K562 (cell line): ENCODE data around the gene MAML3. TPM values are rescaled to one million over a fixed set of nuclear protein-coding genes. Genes with fewer than 3 reads are reported as not detected.

ENCODE experiments used
- ATAC-seq: fragments of 200-7000 bp; cut with Tn5 transposase; 3 replicates; pipeline ENCODE4 v1.9.1; 2020; ENCODE audit warnings: moderate library complexity
- BruUV-seq: library from RNA; stranded (reverse); fragments of 400-500 nt; replicated peaks from 2 replicates; lab custom pipeline; 2021; lab: Mats Ljungman, UMichigan
- CTCF ChIA-PET: fragments of 300-600 bp; formaldehyde crosslinking; extraction: SDS; loops from one replicate; lab custom pipeline; 2021; ENCODE audit warnings: low intra/inter-chr PET ratio; lab: Yijun Ruan, JAX
- POLR2A ChIA-PET: fragments of 300-600, 350-650 bp; sonication (Branson Sonifier 250); formaldehyde crosslinking; extraction: SDS; loops from one replicate; lab custom pipeline; 2021; ENCODE audit warnings: antibody characterized with exemption, inconsistent platforms; lab: Yijun Ruan, JAX
- DNase-seq, 4 experiments: peaks; one replicate each; pipeline versions ENCODE4 v3.0.0 to v3.0.0-alpha.2; 2011 to 2018; ENCODE audit warnings: low spot score in 3 of 4, mixed read lengths in 3 of 4; ENCODE audit errors: extremely low read depth in 1 of 4
- FAIRE-seq: peaks from 2 replicates; lab custom pipeline; 2011; peaks lifted over from hg19 to GRCh38; lab: Jason Lieb, UNC
- H2AFZ ChIP-seq: 2 replicates; pipeline ENCODE4 v1.6.0; 2011; ENCODE audit warnings: low read depth, low read length, control low read depth, inconsistent platforms
- H3K27ac ChIP-seq: fragments of 200-600 bp; 3 replicates; pipeline ENCODE4 v1.8.0; 2011; ENCODE audit warnings: low read depth, mild to moderate bottlenecking, control low read depth, inconsistent platforms, low read length, moderate library complexity, mixed read lengths; ENCODE audit errors: extremely low read depth
- H3K27me3 ChIP-seq, 2 experiments: fragments of 300-600 bp in 1 of 2; 2 replicates in 1 of 2; 3 replicates in 1 of 2; pipeline versions ENCODE4 v1.6.0 to v1.8.0; 2011; ENCODE audit warnings: inconsistent platforms in 2 of 2, low read length in 2 of 2, mild to moderate bottlenecking in 1 of 2, mixed read lengths in 1 of 2, moderate library complexity in 1 of 2; ENCODE audit not compliant: control insufficient read depth in 2 of 2, insufficient read depth in 2 of 2
- H3K36me3 ChIP-seq: fragments of 300-600 bp; 3 replicates; pipeline ENCODE4 v1.8.0; 2011; ENCODE audit warnings: mild to moderate bottlenecking, low read length, inconsistent platforms; ENCODE audit not compliant: control insufficient read depth, insufficient read depth
- H3K4me1 ChIP-seq, 2 experiments: fragments of 200-600 bp in 1 of 2; replicated peaks in 1 of 2; 2 replicates in 1 of 2; 3 replicates in 1 of 2; pipeline versions ENCODE4 v1.5.1 to v1.8.0; 2011; ENCODE audit warnings: inconsistent platforms in 2 of 2, low read length in 2 of 2, mild to moderate bottlenecking in 1 of 2, mixed read lengths in 1 of 2, moderate library complexity in 1 of 2; ENCODE audit not compliant: control insufficient read depth in 2 of 2, insufficient read depth in 2 of 2
- H3K4me2 ChIP-seq: 2 replicates; pipeline ENCODE4 v1.6.1; 2011; ENCODE audit warnings: low read length, control low read depth, inconsistent platforms, mixed read lengths; ENCODE audit not compliant: insufficient read depth
- H3K4me3 ChIP-seq: fragments of 200-600 bp; sonication (generic), shearing (Covaris generic); 2 replicates; pipeline ENCODE4 v1.5.1; 2016; ENCODE audit warnings: control low read depth, inconsistent platforms
- H3K79me2 ChIP-seq: fragments of 200-600 bp; 3 replicates; pipeline ENCODE4 v1.8.0; 2011; ENCODE audit warnings: low read length, inconsistent platforms; ENCODE audit not compliant: control insufficient read depth, insufficient read depth
- H3K9ac ChIP-seq, 2 experiments: 2 replicates each; pipeline versions ENCODE4 v1.6.0 to v1.6.1; 2011; ENCODE audit warnings: low read depth in 2 of 2, low read length in 2 of 2, control low read depth in 1 of 2, inconsistent platforms in 1 of 2, mild to moderate bottlenecking in 1 of 2, mixed read lengths in 1 of 2; ENCODE audit not compliant: insufficient read depth in 1 of 2
- H3K9me1 ChIP-seq: one replicate; pipeline ENCODE4 v1.6.0; 2011; ENCODE audit warnings: inconsistent platforms, mild to moderate bottlenecking, low read length, moderate library complexity; ENCODE audit not compliant: control insufficient read depth, insufficient read depth
- H3K9me3 ChIP-seq: replicated peaks from 2 replicates; pipeline ENCODE4 v1.5.1; 2011; ENCODE audit warnings: low read depth, low read length, inconsistent platforms; ENCODE audit not compliant: control insufficient read depth, insufficient read depth
- H4K20me1 ChIP-seq: replicated peaks from 2 replicates; pipeline ENCODE4 v1.6.1; 2011; ENCODE audit warnings: low read length, inconsistent platforms, mixed read lengths; ENCODE audit not compliant: control insufficient read depth, insufficient read depth
- BRCA1 ChIP-seq, 2 experiments: fragments of 450-650 bp in 1 of 2; sonication (generic) in 1 of 2; formaldehyde crosslinking in 1 of 2; IDR thresholded peaks; 2 replicates each; pipeline versions ENCODE4 v1.5.0 to v1.6.1; 2017 to 2020; ENCODE audit warnings: mild to moderate bottlenecking in 1 of 2, missing genetic modification reagents in 1 of 2
- GABPB1 ChIP-seq: sonication (generic); formaldehyde crosslinking; IDR thresholded peaks from 2 replicates; pipeline ENCODE4 v1.8.0; 2022; ENCODE audit warnings: mild to moderate bottlenecking, missing genetic modification reagents
- HIVEP1 ChIP-seq: fragments of 250-450 bp; sonication (Bioruptor Pico); IDR thresholded peaks from 2 replicates; pipeline ENCODE4 v1.4.0; 2020; ENCODE audit warnings: mild to moderate bottlenecking
- WGBS: fragments of 100-300 bp; shearing (Covaris generic); methylation state at CpG from one replicate; pipeline ENCODE4 v1.1.6; 2016; ENCODE audit warnings: low coverage, mixed read lengths; ENCODE audit not compliant: insufficient coverage; ENCODE audit errors: missing lambda C conversion rate; 5-methylcytosine and 5-hydroxymethylcytosine counted together
- in situ Hi-C: fragments of 300-500 bp; cut with MboI; formaldehyde crosslinking; loops from 4 replicates; pipeline ENCODE4 v1.15.0; 2018; ENCODE audit warnings: inconsistent platforms, mixed read lengths
- intact Hi-C: fragments of 100-400 bp; cut with micrococcal nuclease; formaldehyde crosslinking; loops from 2 replicates; pipeline ENCODE4 v1.14.2; 2022
- polyA plus RNA-seq, 8 experiments: library from polyadenylated mRNA; depleted of rRNA in 4 of 8; stranded (reverse) in 5 of 8; unstranded in 3 of 8; fragments of >200 nt; fragmentation: Nextera tagmentation in 2 of 8; fragmentation: Illumina TruSeq in 1 of 8; extraction: Ambion mirVana in 2 of 8; extraction: Trizol in 1 of 8; gene quantifications; 2 replicates each; pipeline versions ENCODE4 v1.2.1 to v1.2.3, GENCODE V29; 2011 to 2014; ENCODE audit warnings: inconsistent platforms in 1 of 8, missing spikeins in 1 of 8
- total RNA-seq, 7 experiments: library from RNA; depleted of rRNA in 6 of 7; stranded (reverse); fragments of >200 nt in 6 of 7; fragmentation: Illumina TruSeq in 2 of 7; extraction: Trizol in 2 of 7; gene quantifications; 2 replicates each; pipeline versions ENCODE4 v1.2.1 to v1.2.3, GENCODE V29; 2011 to 2021; ENCODE audit warnings: low replicate concordance in 1 of 7
- TF ChIP-seq, protein P1 (sequence below): fragments of 450-650 bp; formaldehyde crosslinking; IDR thresholded peaks from 2 replicates; pipeline ENCODE4 v1.4.0; 2020; ENCODE audit warnings: mild to moderate bottlenecking, moderate library complexity
- TF ChIP-seq, protein P2 (sequence below): sonication (generic); IDR thresholded peaks from 2 replicates; pipeline ENCODE4 v1.6.1; 2016
- TF ChIP-seq, protein P3 (sequence below), 2 experiments: fragments of 250-450 bp in 1 of 2; fragments of 450-650 bp in 1 of 2; sonication (Bioruptor Pico) in 1 of 2; IDR thresholded peaks; 2 replicates each; pipeline versions ENCODE4 v1.6.1 to v1.8.0; 2016 to 2021; ENCODE audit warnings: mild to moderate bottlenecking in 2 of 2, moderate library complexity in 2 of 2, missing compliant biosample characterization in 1 of 2, missing genetic modification characterization in 1 of 2

The MAML3 gene
- total and polyA plus RNA-seq, 9 of the 15 experiments (the other 6 are each of a cell fraction or from before 2014, with no cell fraction given): 0.01 to 0.55 (median 0.25) TPM

DNA sequence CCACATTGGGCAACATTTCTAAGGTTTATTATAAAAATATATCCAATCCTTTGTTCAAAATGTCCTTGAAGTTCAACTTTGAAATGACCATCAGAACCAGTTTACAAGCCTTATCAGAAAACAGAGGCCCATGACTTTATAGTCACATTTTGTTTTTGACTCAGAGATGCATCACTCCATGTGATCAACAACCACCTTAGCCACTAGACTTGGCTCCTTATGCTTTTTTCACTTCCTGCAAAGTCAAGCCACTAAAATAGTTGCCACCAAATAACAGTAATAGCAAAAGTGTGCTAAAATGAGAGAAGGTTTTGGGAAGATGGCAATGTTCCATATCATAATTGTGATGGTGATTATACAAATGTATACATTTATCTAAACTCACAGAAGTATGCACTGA lies 181.7 kb downstream of the MAML3 start (continued):
- no peak for TF ChIP-seq BRCA1 (IDR thresholded peaks at IDR 0.05)
- TF ChIP-seq BRCA1 (CRISPR knock-in tag; IDR thresholded peaks at IDR 0.05): no peak
- TF ChIP-seq GABPB1 (CRISPR knock-in tag): no peak
- TF ChIP-seq, protein P1, sequence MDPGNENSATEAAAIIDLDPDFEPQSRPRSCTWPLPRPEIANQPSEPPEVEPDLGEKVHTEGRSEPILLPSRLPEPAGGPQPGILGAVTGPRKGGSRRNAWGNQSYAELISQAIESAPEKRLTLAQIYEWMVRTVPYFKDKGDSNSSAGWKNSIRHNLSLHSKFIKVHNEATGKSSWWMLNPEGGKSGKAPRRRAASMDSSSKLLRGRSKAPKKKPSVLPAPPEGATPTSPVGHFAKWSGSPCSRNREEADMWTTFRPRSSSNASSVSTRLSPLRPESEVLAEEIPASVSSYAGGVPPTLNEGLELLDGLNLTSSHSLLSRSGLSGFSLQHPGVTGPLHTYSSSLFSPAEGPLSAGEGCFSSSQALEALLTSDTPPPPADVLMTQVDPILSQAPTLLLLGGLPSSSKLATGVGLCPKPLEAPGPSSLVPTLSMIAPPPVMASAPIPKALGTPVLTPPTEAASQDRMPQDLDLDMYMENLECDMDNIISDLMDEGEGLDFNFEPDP (CRISPR knock-in tag): no peak
- TF ChIP-seq, all 486 proteins: peak for 0

DNA sequence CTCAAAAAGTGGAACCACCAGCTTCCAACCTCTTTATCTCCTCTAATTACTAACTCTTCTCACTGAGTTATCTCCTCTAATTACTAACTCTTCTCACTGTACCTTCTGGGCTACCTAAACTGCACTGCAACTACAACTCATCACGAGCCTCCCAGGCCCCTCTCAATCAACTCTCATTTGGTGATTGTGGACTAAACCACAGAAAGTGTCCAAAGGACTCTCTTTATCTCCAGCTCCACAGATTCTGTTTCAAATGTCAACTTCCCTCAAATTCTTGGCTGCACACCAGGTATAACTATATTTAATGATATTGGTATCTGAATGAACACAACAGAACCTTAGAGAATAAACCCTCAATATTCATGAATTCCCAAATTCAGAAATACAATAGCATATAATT lies 182.9 kb downstream of the MAML3 start:
- no TSS peak for BruUV-seq
- in situ Hi-C loops: no loop called here

More for the DNA sequence above, 182.9 kb downstream of the MAML3 start:
- POLR2A ChIA-PET: no interaction called here
- WGBS: 0% methylated on average over 1 of the region's 1 CpG
- Histone ChIP-seq H3K4me1 (no peaks in the 10 kb centered on the region; a peak in 1 of 5 replicates), H3K36me3 (no peaks in the 10 kb centered on the region), H3K9me3 (no peaks in the 10 kb centered on the region), H2AFZ (no peak overlapping the region), H3K4me3 (no peak overlapping the region), H4K20me1 (no peaks in the 10 kb centered on the region), H3K27ac (no peak overlapping the region), H3K27me3 (no peaks in the 10 kb centered on the region), H3K9me1 (no peaks in the 10 kb centered on the region), H3K9ac (no peak overlapping the region)
- FAIRE-seq (no peak), ATAC-seq (no peak), DNase-seq (no peak)
- intact Hi-C loops: no loop called here
- TF ChIP-seq, protein P2, sequence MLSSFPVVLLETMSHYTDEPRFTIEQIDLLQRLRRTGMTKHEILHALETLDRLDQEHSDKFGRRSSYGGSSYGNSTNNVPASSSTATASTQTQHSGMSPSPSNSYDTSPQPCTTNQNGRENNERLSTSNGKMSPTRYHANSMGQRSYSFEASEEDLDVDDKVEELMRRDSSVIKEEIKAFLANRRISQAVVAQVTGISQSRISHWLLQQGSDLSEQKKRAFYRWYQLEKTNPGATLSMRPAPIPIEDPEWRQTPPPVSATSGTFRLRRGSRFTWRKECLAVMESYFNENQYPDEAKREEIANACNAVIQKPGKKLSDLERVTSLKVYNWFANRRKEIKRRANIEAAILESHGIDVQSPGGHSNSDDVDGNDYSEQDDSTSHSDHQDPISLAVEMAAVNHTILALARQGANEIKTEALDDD: peak; percentile 47; the same call in 1 of the 2 replicates
- TF ChIP-seq, protein P3, sequence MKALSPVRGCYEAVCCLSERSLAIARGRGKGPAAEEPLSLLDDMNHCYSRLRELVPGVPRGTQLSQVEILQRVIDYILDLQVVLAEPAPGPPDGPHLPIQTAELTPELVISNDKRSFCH (CRISPR knock-in tag; IDR thresholded peaks at IDR 0.05): no peak
- TF ChIP-seq, protein P3 (tag; IDR thresholded peaks at IDR 0.05): 0 out of 2 replicates have a peak, but pooled peaks have one; percentile 30
- no peak for TF ChIP-seq HIVEP1 (CRISPR knock-in tag)
- TF ChIP-seq, all 486 proteins: peak for 2
- no peak overlapping the region for H3K4me2 ChIP-seq
- CTCF ChIA-PET: no interaction called here
- no peaks in the 10 kb centered on the region for H3K79me2 ChIP-seq
